Measurements from ENCODE around the gene WDR37. TPM values are rescaled to one million over a fixed set of nuclear protein-coding genes. Genes with fewer than 3 reads are reported as not detected.

The WDR37 gene
- polyA plus RNA-seq, 1 donor (not counting 4 experiments of a cell fraction or from before 2014, with no cell fraction given): 16.0 TPM

DNA sequence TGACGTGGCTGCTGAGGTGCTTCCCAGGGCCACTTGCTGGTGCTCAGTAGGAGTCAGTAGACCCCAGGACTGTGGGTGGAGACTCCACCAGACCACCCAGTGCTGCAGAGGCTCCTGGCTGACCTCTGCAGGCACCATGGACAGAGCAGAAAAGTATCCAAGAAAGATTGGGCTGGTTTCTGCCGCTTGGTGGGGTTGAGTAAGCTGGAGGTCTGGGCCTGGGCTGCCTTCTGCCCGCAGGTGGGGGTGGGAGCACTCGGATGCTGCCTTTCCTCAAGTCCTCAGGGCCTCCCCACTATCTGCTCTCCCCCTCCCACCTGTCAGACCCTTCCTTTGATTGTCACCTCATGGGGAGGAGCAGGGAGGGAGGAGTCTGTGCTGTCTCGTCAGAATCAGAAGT lies 91.6 kb downstream of the WDR37 start:
- Histone ChIP-seq H3K36me3 (ENCODE audit: control insufficient read depth in 2 of 2, extremely low read depth in 1 of 2, insufficient read depth in 2 of 2, low read length in 2 of 2) (no peaks in the 10 kb centered on the region), H3K9ac (ENCODE audit: control insufficient read depth, extremely low read depth, insufficient read depth, low read length) (no peak overlapping the region), H3K27ac (ENCODE audit: control insufficient read depth, insufficient read depth, low read length) (no peak overlapping the region), H3K79me2 (ENCODE audit: control insufficient read depth, insufficient read depth, low read length) (no peaks in the 10 kb centered on the region), H3K9me3 (ENCODE audit: control insufficient read depth, low read depth, low read length) (no peaks in the 10 kb centered on the region), H3K27me3 (ENCODE audit: control insufficient read depth, extremely low read depth, insufficient read depth, low read length) (no peaks in the 10 kb centered on the region), H3K9me1 (ENCODE audit: control insufficient read depth, extremely low read depth, insufficient read depth, low read length) (no peaks in the 10 kb centered on the region), H4K20me1 (ENCODE audit: control insufficient read depth, extremely low read depth, insufficient read depth, low read length) (no peaks in the 10 kb centered on the region), H2AFZ (ENCODE audit: control insufficient read depth, low read length) (no peak overlapping the region), H3K4me2 (ENCODE audit: control insufficient read depth, extremely low read depth, insufficient read depth, low read depth, low read length) (no peak overlapping the region), H3K4me1 (ENCODE audit: control insufficient read depth, extremely low read depth, insufficient read depth, low read length) (no peaks in the 10 kb centered on the region), H3K4me3 (ENCODE audit: control insufficient read depth in 2 of 3, extremely low read depth in 1 of 3, insufficient read depth in 2 of 3, low read depth in 1 of 3, low read length in 3 of 3) (no peak overlapping the region)
- TF ChIP-seq EZH2 (IDR thresholded peaks at IDR 0.05; ENCODE audit: low read length): no peak
- TF ChIP-seq, protein P1, sequence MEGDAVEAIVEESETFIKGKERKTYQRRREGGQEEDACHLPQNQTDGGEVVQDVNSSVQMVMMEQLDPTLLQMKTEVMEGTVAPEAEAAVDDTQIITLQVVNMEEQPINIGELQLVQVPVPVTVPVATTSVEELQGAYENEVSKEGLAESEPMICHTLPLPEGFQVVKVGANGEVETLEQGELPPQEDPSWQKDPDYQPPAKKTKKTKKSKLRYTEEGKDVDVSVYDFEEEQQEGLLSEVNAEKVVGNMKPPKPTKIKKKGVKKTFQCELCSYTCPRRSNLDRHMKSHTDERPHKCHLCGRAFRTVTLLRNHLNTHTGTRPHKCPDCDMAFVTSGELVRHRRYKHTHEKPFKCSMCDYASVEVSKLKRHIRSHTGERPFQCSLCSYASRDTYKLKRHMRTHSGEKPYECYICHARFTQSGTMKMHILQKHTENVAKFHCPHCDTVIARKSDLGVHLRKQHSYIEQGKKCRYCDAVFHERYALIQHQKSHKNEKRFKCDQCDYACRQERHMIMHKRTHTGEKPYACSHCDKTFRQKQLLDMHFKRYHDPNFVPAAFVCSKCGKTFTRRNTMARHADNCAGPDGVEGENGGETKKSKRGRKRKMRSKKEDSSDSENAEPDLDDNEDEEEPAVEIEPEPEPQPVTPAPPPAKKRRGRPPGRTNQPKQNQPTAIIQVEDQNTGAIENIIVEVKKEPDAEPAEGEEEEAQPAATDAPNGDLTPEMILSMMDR (optimal IDR thresholded peaks at IDR 0.05 in 1 of 3, IDR thresholded peaks at IDR 0.05 in 1 of 3, conservative IDR thresholded peaks at IDR 0.05 in 1 of 3; ENCODE audit: extremely low read depth in 1 of 3, insufficient read depth in 2 of 3, low read length in 3 of 3): no peak
- dilution Hi-C loops (cut with MboI; ENCODE audit: extremely low pct_ligation_motif_present, low sequenced_read_pairs): no loop called here
- FAIRE-seq (no peak), DNase-seq (ENCODE audit: low read depth, low spot score) (no peak)

DNA sequence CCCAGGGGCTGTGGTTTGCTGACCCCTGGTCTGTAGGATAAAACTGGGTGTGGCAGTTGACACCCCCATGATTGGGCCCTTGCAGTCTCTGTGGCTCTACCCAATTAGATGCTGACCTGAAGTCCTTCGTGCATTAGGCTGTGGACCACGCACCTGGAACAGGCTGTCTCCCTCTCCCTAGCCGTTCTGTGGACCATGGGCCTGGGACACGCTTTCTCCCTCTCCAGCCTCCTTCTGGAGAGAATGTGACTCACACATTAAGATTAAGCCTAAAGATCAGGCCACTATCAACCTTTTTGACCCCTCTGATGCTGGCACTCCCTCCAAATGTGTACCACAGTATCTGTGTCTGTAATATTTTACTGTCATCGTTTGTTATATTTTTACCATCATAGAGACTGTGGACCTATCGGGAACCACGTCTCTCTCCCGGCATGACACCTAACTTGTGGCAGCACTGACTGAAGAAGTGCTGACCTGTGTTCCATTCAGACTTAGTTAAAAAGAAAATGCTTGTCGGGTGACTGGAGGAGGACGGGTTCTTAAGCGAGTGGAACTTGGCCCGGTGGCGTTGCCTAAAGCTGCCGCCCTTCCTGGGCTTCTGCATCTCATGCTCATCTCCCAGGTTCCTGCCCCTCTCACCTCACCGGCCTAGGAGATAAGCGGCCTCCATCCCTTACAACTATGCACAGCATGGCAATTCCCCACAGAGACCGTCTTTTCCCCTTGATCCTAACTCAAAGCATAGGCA lies 92.8 kb downstream of the WDR37 start:
- Histone ChIP-seq H3K36me3 (ENCODE audit: control insufficient read depth in 2 of 2, extremely low read depth in 1 of 2, insufficient read depth in 2 of 2, low read length in 2 of 2) (no peaks in the 10 kb centered on the region), H3K4me3 (ENCODE audit: control insufficient read depth in 2 of 3, extremely low read depth in 1 of 3, insufficient read depth in 2 of 3, low read depth in 1 of 3, low read length in 3 of 3) (no peak overlapping the region), H3K9me3 (ENCODE audit: control insufficient read depth, low read depth, low read length) (no peaks in the 10 kb centered on the region), H3K27ac (ENCODE audit: control insufficient read depth, insufficient read depth, low read length) (no peak overlapping the region), H3K4me1 (ENCODE audit: control insufficient read depth, extremely low read depth, insufficient read depth, low read length) (no peaks in the 10 kb centered on the region), H3K4me2 (ENCODE audit: control insufficient read depth, extremely low read depth, insufficient read depth, low read depth, low read length) (no peak overlapping the region), H3K27me3 (ENCODE audit: control insufficient read depth, extremely low read depth, insufficient read depth, low read length) (no peaks in the 10 kb centered on the region), H3K79me2 (ENCODE audit: control insufficient read depth, insufficient read depth, low read length) (no peaks in the 10 kb centered on the region), H4K20me1 (ENCODE audit: control insufficient read depth, extremely low read depth, insufficient read depth, low read length) (no peaks in the 10 kb centered on the region), H3K9me1 (ENCODE audit: control insufficient read depth, extremely low read depth, insufficient read depth, low read length) (no peaks in the 10 kb centered on the region), H3K9ac (ENCODE audit: control insufficient read depth, extremely low read depth, insufficient read depth, low read length) (no peak overlapping the region), H2AFZ (ENCODE audit: control insufficient read depth, low read length) (no peak overlapping the region)
- dilution Hi-C loops (cut with MboI; ENCODE audit: extremely low pct_ligation_motif_present, low sequenced_read_pairs): no loop called here
- no peak for DNase-seq (ENCODE audit: low read depth, low spot score)
- TF ChIP-seq EZH2 (IDR thresholded peaks at IDR 0.05; ENCODE audit: low read length): no peak
- TF ChIP-seq, protein P1 (optimal IDR thresholded peaks at IDR 0.05 in 1 of 3, IDR thresholded peaks at IDR 0.05 in 1 of 3, conservative IDR thresholded peaks at IDR 0.05 in 1 of 3; ENCODE audit: extremely low read depth in 1 of 3, insufficient read depth in 2 of 3, low read length in 3 of 3): no peak
- FAIRE-seq: no peak
